ENCODE measurements around the gene PHETA1.
"Not testable (repeated sequence)": the region's sequence is repeated elsewhere in the genome, so short reads cannot be mapped to it uniquely, and the experiment has no call there.

- TF ChIP-seq CTCF (conservative IDR thresholded peaks at IDR 0.05 in 1 of 2, IDR thresholded peaks at IDR 0.05 in 1 of 2; ENCODE audit: extremely low read depth in 1 of 2, insufficient read depth in 1 of 2, low read depth in 1 of 2, low read length in 2 of 2); EZH2 (IDR thresholded peaks at IDR 0.05; ENCODE audit: borderline replicate concordance, low read length): not testable (repeated sequence)
Observed at GRCh38 chr12:111373231-111373630, 4.3 kb upstream of the PHETA1 start.
